ENCODE measurements around the gene APP.

APP gene

GRCh38 chr21:26003404-26003803 lies 167.2 kb downstream of the APP start:
- no peak for TF ChIP-seq CTCF (IDR thresholded peaks at IDR 0.05; ENCODE audit: unreplicated experiment in 3 of 3)
- Mint-ChIP-seq H3K9me3 (no peaks in the 10 kb centered on the region), H3K4me1 (peaks cover 17% of the 10 kb centered on the region), H3K27ac (no peak overlapping the region), H3K36me3 (ENCODE audit: low read depth) (peaks cover 34% of the 10 kb centered on the region), H3K4me3 (no peak overlapping the region), H3K27me3 (ENCODE audit: low read depth) (no peaks in the 10 kb centered on the region)

GRCh38 chr21:26001356-26001755 lies 169.2 kb downstream of the APP start:
- Mint-ChIP-seq H3K4me3 (no peak overlapping the region), H3K27me3 (ENCODE audit: low read depth) (no peaks in the 10 kb centered on the region), H3K9me3 (no peaks in the 10 kb centered on the region), H3K27ac (no peak overlapping the region), H3K4me1 (peaks cover 31% of the 10 kb centered on the region), H3K36me3 (ENCODE audit: low read depth) (peaks cover 52% of the 10 kb centered on the region)
- no peak for TF ChIP-seq CTCF (IDR thresholded peaks at IDR 0.05; ENCODE audit: unreplicated experiment in 3 of 3)

GRCh38 chr21:25999921-26000582 lies 170.5 kb downstream of the APP start:
- H3K36me3 Mint-ChIP-seq (ENCODE audit: low read depth), result peaks cover 55% of the 10 kb centered on the region
- TF ChIP-seq CTCF (IDR thresholded peaks at IDR 0.05; ENCODE audit: unreplicated experiment in 3 of 3), result no peak
- H3K4me1 Mint-ChIP-seq, result peaks cover 44% of the 10 kb centered on the region
- H3K27me3 Mint-ChIP-seq (ENCODE audit: low read depth), result no peaks in the 10 kb centered on the region
- no peak overlapping the region for H3K4me3 Mint-ChIP-seq
- no peak overlapping the region for H3K27ac Mint-ChIP-seq
- H3K9me3 Mint-ChIP-seq, result no peaks in the 10 kb centered on the region

GRCh38 chr21:25997788-25998611 lies 172.6 kb downstream of the APP start:
- Mint-ChIP-seq H3K4me3 (no peak overlapping the region), H3K9me3 (no peaks in the 10 kb centered on the region), H3K27me3 (ENCODE audit: low read depth) (no peaks in the 10 kb centered on the region), H3K27ac (peak overlapping the region; percentile 10 to 88 (median 17)), H3K36me3 (ENCODE audit: low read depth) (peaks cover 59% of the 10 kb centered on the region), H3K4me1 (peaks cover 52% of the 10 kb centered on the region)
- no peak for TF ChIP-seq CTCF (IDR thresholded peaks at IDR 0.05; ENCODE audit: unreplicated experiment in 3 of 3)

- Mint-ChIP-seq H3K4me1 (peaks cover 52% of the 10 kb centered on the region), H3K9me3 (no peaks in the 10 kb centered on the region), H3K4me3 (no peak overlapping the region), H3K27ac (peak overlapping the region; percentile 43 to 88 (median 68)), H3K36me3 (ENCODE audit: low read depth) (peaks cover 64% of the 10 kb centered on the region), H3K27me3 (ENCODE audit: low read depth) (no peaks in the 10 kb centered on the region)
- no peak for TF ChIP-seq CTCF (IDR thresholded peaks at IDR 0.05; ENCODE audit: unreplicated experiment in 3 of 3)
Measured at GRCh38 chr21:25995278-25995677, 175.3 kb downstream of the APP start.

Measured in nephron (organoid).